ENCODE results near the gene ATP2C2. TPM values are rescaled to one million over a fixed set of nuclear protein-coding genes. Genes with fewer than 3 reads are reported as not detected.

The ATP2C2 gene
- polyA plus RNA-seq, 1 donor (not counting 4 experiments of a cell fraction or from before 2014, with no cell fraction given), result 0.96 TPM

DNA sequence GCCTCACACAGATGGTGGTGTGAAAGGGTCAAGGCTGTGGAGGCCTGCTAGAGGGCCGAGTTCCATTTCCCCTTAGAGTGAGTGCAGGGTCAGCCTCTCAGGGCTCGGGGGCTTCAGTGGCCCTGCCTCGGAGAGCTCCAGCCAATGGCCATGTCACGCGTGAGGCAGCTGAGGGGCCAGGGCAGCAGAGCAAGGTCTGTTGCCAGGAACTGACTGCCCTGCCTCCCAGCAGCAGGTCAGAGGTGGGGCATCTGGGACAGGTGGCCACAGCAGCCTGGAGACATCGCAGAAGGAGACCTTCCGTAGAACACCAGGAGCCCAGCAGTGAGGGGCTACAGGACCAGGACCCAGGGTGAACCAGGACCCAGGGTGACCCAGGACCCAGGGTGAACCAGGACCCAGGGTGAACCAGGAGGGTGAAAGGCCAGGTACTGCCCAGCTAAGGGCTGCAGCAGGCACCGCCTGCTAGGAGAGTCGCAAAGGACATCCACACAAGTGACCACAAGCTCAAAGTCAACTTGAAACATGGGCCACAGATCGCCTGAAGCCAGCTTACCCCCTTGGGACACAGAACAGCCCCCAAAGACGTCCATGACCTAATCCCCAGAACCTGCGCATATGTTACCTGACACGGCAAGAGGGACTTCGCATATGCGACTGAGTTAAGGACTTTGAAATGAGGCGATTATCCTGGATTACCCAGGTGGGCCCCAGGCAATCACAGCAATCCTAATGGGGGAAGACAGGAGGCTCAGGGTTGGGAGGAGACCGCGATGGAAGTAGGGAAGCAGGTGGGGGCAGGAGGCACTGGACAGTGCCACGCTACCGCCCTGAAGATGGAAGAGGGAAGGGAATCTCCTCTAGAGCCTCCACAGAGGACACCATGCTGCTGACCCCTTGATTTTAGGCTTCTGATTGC, 141.0 kb downstream of the ATP2C2 start:
- no peak for FAIRE-seq

DNA sequence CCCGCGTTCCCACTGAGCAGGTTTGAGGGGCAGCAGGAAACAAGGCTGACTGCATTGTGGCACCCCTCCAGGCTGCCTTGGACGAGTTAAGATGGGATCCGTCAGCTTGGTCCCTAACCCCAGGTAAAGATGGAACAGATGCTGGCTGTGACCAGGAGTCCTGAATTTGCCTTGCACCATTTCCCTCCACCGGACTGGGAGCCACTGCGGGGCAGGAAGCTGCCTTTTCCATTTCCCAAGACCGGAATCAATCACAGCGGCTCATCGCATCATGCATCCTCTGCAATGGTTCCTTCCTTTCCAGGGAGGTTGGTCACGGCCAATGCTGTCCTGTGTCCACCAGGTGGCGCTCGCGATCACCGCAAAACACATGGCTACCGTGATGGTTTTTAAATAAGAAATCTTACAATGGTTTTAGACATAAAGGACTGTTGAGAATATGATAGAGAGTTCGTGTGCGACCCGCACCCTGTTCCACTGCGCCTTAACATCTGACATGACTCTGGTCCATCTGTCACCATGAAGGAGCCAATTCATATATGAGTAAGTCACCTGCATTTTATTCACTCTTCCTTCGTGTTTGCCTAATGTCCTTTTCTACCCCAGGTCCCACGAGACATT, 143.0 kb downstream of the ATP2C2 start:
- dilution Hi-C loops (cut with MboI; ENCODE audit: extremely low pct_ligation_motif_present, low sequenced_read_pairs), result no loop called here
- H3K79me2 ChIP-seq (ENCODE audit: control insufficient read depth, insufficient read depth, low read length), result no peaks in the 10 kb centered on the region
- H4K20me1 ChIP-seq (ENCODE audit: control insufficient read depth, extremely low read depth, insufficient read depth, low read length), result no peaks in the 10 kb centered on the region
- no peaks in the 10 kb centered on the region for H3K27me3 ChIP-seq (ENCODE audit: control insufficient read depth, extremely low read depth, insufficient read depth, low read length)
- peak overlapping the region; percentile 91 for H2AFZ ChIP-seq (ENCODE audit: control insufficient read depth, low read length)
- peak overlapping the region; percentile 67 for H3K4me2 ChIP-seq (ENCODE audit: control insufficient read depth, extremely low read depth, insufficient read depth, low read depth, low read length)
- TF ChIP-seq, protein P1, sequence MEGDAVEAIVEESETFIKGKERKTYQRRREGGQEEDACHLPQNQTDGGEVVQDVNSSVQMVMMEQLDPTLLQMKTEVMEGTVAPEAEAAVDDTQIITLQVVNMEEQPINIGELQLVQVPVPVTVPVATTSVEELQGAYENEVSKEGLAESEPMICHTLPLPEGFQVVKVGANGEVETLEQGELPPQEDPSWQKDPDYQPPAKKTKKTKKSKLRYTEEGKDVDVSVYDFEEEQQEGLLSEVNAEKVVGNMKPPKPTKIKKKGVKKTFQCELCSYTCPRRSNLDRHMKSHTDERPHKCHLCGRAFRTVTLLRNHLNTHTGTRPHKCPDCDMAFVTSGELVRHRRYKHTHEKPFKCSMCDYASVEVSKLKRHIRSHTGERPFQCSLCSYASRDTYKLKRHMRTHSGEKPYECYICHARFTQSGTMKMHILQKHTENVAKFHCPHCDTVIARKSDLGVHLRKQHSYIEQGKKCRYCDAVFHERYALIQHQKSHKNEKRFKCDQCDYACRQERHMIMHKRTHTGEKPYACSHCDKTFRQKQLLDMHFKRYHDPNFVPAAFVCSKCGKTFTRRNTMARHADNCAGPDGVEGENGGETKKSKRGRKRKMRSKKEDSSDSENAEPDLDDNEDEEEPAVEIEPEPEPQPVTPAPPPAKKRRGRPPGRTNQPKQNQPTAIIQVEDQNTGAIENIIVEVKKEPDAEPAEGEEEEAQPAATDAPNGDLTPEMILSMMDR (optimal IDR thresholded peaks at IDR 0.05 in 1 of 3, IDR thresholded peaks at IDR 0.05 in 1 of 3, conservative IDR thresholded peaks at IDR 0.05 in 1 of 3; ENCODE audit: extremely low read depth in 1 of 3, insufficient read depth in 2 of 3, low read length in 3 of 3), result peak; percentile 85 to 94 (median 92)
- no peak for TF ChIP-seq EZH2 (IDR thresholded peaks at IDR 0.05; ENCODE audit: low read length)
- peaks cover 6% of the 10 kb centered on the region for H3K4me1 ChIP-seq (ENCODE audit: control insufficient read depth, extremely low read depth, insufficient read depth, low read length)
- no peak overlapping the region for H3K27ac ChIP-seq (ENCODE audit: control insufficient read depth, insufficient read depth, low read length)
- DNase-seq (ENCODE audit: low read depth, low spot score), result no peak
- no peaks in the 10 kb centered on the region for H3K36me3 ChIP-seq (ENCODE audit: control insufficient read depth in 2 of 2, extremely low read depth in 1 of 2, insufficient read depth in 2 of 2, low read length in 2 of 2)
- peak overlapping the region; percentile 18 for H3K9ac ChIP-seq (ENCODE audit: control insufficient read depth, extremely low read depth, insufficient read depth, low read length)
- H3K9me3 ChIP-seq (ENCODE audit: control insufficient read depth, low read depth, low read length), result no peaks in the 10 kb centered on the region
- peak overlapping the region in 1 of 3 experiments; percentile 31 for H3K4me3 ChIP-seq (ENCODE audit: control insufficient read depth in 2 of 3, extremely low read depth in 1 of 3, insufficient read depth in 2 of 3, low read depth in 1 of 3, low read length in 3 of 3)
- peak; percentile 79 for FAIRE-seq
- H3K9me1 ChIP-seq (ENCODE audit: control insufficient read depth, extremely low read depth, insufficient read depth, low read length), result no peaks in the 10 kb centered on the region

More for the DNA sequence above, 141.0 kb downstream of the ATP2C2 start:
- no peak overlapping the region for H3K27ac ChIP-seq (ENCODE audit: control insufficient read depth, insufficient read depth, low read length)
- no peaks in the 10 kb centered on the region for H3K36me3 ChIP-seq (ENCODE audit: control insufficient read depth in 2 of 2, extremely low read depth in 1 of 2, insufficient read depth in 2 of 2, low read length in 2 of 2)
- H3K9ac ChIP-seq (ENCODE audit: control insufficient read depth, extremely low read depth, insufficient read depth, low read length), result no peak overlapping the region
- no peaks in the 10 kb centered on the region for H3K9me1 ChIP-seq (ENCODE audit: control insufficient read depth, extremely low read depth, insufficient read depth, low read length)
- DNase-seq (ENCODE audit: low read depth, low spot score), result no peak
- no peaks in the 10 kb centered on the region for H3K9me3 ChIP-seq (ENCODE audit: control insufficient read depth, low read depth, low read length)
- H3K4me3 ChIP-seq (ENCODE audit: control insufficient read depth in 2 of 3, extremely low read depth in 1 of 3, insufficient read depth in 2 of 3, low read depth in 1 of 3, low read length in 3 of 3), result no peak overlapping the region
- H3K27me3 ChIP-seq (ENCODE audit: control insufficient read depth, extremely low read depth, insufficient read depth, low read length), result no peaks in the 10 kb centered on the region
- H3K4me2 ChIP-seq (ENCODE audit: control insufficient read depth, extremely low read depth, insufficient read depth, low read depth, low read length), result no peak overlapping the region
- dilution Hi-C loops (cut with MboI; ENCODE audit: extremely low pct_ligation_motif_present, low sequenced_read_pairs), result no loop called here
- TF ChIP-seq, protein P1 (optimal IDR thresholded peaks at IDR 0.05 in 1 of 3, IDR thresholded peaks at IDR 0.05 in 1 of 3, conservative IDR thresholded peaks at IDR 0.05 in 1 of 3; ENCODE audit: extremely low read depth in 1 of 3, insufficient read depth in 2 of 3, low read length in 3 of 3), result no peak
- TF ChIP-seq EZH2 (IDR thresholded peaks at IDR 0.05; ENCODE audit: low read length), result no peak
- H2AFZ ChIP-seq (ENCODE audit: control insufficient read depth, low read length), result no peak overlapping the region
- H3K4me1 ChIP-seq (ENCODE audit: control insufficient read depth, extremely low read depth, insufficient read depth, low read length), result peaks cover 21% of the 10 kb centered on the region
- no peaks in the 10 kb centered on the region for H4K20me1 ChIP-seq (ENCODE audit: control insufficient read depth, extremely low read depth, insufficient read depth, low read length)
- peaks cover 2% of the 10 kb centered on the region for H3K79me2 ChIP-seq (ENCODE audit: control insufficient read depth, insufficient read depth, low read length)
